Measurements from ENCODE around the gene UNK.
"Not testable (repeated sequence)": the region's sequence is repeated elsewhere in the genome, so short reads cannot be mapped to it uniquely, and the experiment has no call there.

UNK gene

DNA sequence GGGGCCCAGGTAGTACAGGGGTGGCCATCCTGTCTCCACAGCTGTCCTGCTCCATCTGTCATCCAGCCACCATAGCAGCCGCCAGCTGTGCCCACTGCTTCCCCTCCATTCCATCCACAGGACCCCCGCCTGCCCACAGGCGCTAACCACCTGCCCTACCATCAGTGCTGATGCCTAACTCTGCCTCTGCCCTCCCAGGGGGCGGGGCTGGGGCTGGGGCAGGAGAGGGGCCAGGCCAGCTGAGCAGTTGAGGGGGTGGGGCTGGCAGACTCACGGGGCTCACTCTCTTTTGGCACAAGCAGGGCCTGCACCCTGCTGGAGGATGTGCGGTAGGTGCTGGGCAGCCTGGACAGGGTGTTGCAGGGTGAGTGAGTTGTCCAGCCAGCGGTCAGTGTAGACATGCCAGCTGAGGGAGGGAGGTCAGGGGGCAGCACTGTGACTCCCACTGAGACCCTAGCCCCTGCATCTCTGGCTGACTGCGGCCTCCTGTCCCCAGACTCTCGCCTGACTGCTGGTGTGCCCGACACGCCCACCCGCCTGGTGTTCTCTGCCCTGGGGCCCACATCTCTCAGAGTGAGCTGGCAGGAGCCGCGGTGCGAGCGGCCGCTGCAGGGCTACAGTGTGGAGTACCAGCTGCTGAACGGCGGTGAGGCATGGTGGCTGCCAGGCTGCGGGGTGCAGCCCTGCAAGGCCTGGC lies 29.3 kb upstream of the UNK start:
- DNase-seq = no peak

DNA sequence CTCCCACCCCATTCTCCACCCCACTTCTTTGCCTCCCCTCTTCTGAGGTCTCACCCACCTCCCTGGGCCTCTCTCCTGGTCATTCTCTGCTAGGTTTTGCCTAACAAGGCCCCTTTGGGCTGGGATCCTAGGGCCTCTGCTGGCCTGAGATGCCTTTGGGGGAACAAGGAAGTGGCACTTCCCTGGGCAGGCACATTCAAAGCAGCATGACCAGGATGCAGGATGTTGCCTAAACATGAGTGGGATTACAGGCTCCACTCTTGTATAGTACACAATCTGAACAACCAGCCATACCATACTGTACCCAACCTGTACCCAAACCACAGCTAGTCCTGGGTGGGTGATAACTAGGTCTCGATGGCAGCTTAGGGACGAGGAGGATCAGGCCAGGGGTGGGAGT lies 28.6 kb upstream of the UNK start:
- DNase-seq = no peak

DNA sequence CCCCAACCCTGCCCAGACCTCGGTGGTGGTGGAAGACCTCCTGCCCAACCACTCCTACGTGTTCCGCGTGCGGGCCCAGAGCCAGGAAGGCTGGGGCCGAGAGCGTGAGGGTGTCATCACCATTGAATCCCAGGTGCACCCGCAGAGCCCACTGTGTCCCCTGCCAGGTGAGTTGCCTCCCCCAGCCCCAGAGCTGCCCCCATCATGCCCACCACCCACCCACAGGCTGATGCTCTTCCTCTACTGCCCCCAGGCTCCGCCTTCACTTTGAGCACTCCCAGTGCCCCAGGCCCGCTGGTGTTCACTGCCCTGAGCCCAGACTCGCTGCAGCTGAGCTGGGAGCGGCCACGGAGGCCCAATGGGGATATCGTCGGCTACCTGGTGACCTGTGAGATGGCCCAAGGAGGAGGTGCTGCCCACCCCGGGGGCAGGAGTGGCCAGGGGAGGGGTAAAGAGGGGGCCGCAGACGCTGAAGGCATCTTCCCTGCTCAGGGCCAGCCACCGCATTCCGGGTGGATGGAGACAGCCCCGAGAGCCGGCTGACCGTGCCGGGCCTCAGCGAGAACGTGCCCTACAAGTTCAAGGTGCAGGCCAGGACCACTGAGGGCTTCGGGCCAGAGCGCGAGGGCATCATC lies 28.0 kb upstream of the UNK start:
- no peak for DNase-seq

DNA sequence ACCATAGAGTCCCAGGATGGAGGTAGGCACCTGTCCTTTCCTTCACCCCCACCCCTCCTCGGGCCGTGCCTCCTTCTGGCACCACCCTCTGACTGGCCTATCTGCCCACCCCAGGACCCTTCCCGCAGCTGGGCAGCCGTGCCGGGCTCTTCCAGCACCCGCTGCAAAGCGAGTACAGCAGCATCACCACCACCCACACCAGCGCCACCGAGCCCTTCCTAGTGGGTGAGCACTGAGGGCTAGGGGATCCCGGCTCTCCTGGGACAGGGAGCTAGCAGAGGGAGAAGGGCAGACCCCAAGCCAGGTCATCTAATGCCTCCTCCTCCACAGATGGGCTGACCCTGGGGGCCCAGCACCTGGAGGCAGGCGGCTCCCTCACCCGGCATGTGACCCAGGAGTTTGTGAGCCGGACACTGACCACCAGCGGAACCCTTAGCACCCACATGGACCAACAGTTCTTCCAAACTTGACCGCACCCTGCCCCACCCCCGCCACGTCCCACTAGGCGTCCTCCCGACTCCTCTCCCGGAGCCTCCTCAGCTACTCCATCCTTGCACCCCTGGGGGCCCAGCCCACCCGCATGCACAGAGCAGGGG lies 27.4 kb upstream of the UNK start:
- no peak for DNase-seq

DNA sequence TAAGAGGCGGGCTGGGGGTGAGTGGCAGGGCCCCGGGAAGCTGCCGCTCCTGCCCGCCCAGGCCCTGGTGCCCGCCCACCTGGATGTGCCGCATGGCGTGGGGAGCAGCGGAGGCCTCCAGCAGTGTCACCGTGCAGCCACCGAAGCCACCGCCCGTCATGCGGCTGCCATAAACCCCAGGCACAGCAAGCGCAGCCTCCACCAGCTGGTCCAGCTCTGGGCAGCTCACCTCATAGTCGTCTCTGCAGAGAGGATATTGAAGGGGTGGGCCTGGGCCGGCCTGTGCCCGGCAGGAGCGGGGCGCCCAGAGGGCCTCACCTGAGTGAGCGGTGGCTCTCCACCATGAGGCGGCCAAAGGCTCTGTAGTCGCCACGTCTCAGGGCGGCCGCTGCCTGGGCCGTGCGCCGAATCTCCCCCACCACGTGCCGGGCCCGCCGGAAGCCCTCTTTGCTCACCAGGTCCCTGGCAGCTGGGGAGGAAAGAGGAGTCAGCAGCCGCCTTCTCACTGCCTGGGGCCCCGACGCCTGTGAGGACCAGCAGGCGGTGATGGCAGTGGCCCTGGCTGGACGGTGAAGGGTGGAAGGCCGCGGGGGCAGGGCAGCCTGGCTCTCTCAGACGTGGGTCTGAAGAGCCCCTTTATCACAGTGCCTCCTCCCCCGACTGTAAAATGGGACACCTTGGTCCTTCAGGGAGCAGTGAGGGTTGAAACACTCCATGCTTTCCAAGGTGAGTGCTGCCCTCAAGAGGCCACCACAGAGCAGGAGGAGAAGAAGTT lies 26.3 kb upstream of the UNK start:
- DNase-seq = no peak

DNA sequence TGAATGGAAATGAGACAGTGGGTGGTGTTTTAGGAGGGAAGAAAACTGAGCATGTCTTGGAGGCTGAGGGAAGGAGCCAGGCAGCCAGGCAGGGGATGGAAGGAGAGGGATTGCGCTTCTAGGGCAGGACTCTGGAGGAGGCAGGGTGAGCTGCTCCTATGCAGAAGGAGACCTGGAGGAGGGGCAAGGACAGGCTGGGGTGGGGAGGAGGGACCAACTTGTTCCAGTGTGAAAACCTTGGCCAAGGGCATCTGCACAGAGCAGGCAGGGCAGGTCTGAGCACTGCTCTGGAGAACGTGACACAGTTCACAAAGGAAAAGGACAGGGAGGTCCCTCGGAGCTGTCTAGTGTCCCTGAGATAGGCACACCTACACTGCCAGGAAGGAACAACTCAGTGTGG lies 25.1 kb upstream of the UNK start:
- no peak for DNase-seq

DNA sequence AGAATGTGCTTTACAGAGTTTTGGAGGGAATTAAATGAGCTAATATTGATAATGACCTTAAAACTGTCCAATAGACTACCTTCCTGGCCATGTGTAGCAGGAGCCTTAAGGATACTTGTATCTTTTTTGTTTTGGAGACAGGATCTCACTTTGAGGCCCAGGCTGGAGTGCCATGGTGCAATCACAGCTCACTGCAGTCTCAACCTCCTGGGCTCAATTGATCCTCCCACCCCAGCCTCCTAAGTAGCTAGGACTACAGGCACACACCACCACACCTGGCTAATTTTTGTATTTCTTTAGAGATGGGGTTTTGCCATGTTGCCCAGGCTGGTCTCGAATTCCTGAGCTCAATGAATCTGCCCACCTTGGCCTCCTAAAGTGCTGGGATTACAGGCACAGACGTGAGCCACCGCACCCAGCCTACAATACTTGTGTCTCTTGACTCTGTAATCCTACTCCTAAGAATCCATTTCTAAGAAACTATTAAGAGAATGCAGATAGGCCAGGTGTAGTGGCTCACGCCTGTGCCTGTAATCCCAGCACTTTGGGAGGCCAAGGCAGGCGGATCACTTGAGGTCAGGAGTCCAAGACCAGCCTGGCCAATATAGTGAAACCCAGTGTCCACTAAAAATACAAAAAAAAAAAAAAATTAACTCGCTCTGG lies 24.5 kb upstream of the UNK start:
- not testable (repeated sequence) for DNase-seq

DNA sequence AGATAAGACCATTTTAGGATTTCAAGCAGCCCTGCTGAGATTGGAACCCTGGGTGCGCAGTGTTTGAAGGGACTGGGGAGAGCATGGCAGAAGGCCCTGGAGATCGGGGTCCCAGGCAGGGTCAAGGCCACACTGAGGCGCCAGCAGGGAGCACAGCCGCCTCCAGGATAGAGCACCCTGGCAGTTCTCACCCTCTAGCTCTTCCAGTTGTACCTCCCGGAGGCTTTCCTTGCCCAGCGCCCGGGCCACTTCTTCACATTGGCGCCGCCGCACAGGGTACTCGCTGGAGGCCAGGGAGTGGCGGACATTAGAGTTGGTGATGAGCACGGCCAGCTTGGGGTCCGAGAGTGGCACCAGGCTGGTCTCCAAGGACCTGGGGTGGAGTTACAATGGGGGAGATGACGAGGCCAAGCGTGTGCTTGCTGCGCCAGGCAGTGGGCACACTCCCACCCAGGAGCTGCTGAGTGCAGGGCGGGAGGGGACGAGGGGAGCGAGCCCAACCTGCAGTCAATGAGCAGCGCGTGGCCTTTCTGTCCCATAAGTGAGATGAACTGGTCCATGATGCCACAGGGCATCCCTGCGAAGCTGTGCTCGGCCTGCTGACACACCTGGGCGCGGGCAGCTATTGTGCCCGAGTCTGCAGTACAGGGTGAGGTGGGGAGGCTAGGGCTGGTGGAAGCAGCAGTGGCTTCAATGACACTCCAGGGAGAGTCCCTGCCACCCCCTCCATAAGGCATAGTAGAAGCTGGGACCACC lies 21.9 kb upstream of the UNK start:
- DNase-seq = no peak

DNA sequence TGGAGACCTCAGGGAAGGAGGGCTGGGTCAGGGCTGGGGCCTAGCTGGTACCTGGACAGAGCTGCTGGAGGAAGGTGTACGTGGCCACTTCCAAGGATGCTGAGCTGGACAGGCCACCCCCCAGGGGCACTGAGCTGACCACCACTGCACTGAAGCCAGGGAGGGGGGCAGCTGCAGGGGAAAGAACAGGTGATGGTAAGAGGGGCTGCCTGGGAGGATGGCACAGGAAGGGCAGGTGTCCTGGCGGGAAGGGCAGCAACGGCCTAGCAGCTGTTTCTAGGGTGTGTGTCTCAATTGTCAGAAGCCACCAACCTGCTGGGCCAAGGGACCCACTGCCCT lies 21.4 kb upstream of the UNK start:
- no peak for DNase-seq

DNA sequence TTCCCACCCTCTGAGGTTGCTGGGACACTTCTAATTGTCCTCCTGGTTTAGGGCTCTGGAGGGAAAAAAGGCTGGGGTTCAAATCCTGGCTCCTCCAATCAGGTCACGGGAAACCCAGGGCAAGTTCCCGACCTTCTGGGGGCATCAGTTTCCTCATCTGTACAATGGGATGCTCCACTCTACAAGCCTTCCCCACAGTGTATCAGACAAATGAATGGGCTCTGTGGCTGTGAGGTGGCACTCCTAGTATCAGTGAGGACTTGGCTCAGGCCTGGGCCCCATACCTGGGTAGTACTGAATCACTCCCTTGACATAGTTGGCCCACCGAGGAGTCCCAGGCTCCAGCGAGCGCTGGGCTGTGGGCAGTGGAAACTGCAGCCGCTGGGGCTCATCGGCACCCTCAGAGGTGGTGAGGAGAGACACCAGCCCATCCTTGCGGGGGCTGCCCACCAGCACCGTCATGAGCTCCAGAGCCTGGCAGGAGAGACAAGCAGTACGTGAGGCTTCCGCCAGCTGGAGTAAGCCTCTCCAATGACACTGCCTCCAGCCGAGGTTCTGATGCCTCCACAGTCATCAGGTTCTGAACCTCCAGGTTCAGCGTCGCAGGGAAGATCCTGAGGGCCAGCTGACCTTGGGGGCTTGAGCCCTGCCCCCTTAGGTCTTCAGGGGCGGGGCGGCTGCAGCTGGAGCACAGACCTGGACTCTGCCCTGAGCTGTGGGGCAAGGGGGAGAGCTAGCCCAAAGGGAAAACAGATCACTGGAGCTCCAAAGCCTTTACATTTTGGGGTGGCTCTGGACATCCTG lies 20.8 kb upstream of the UNK start:
- DNase-seq = no peak

DNA sequence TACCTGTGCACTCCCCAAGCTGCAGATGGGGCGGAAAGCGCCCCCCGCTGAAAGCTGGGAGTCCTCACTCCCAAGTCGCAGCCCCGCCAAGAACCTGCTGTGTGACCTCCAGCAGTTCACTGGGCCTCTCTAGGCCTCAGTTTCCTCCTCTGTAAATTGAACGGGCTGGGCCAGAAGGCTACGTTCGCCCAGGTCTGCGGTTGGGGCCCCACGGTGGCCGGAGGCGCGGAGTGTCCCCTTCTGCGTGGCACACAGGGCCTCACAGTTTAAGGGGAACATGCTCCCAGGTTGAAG lies 20.2 kb upstream of the UNK start:
- DNase-seq = no peak

DNA sequence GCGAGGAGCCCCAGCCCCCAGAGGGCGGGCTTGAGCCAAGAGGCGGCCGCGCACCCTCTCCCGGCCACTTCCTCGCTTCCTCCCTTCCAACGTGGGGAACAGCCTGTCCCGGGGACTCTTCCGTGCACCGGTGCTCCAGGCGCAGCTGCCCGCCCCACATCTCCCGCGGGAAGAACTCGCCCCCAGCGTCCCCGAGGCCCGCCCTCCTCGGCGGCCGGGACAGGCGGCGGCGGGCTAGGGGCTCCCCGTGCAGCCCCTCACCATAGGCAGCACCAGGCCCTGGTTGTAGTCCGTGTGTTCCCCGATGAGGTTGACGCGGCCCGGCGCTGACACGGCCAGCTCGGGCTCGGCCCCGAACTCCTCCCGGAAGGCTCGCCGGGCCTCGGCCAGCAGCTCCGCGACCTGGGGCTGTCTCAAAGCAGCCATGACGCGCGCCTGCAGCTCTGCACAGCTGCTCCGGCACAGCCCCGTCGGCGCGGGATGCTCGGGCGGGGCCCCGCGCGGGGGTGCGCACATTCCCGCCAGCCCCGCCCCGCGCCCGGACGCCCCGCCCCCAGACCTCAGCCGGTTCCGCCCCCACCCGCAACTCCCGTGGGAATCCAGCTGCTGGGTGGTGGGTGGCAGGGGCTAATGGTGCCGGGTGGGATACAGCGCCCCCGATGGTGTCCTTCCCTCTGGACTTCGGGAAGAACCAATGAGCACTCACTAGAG lies 19.7 kb upstream of the UNK start, which contains the start of gene GALK1:
Gene GALK1 (minus strand): TSS at position 482 of the 711 bp plus-strand sequence. CDS start 56 bp downstream, at position 426.
- peak; percentile 82 for DNase-seq

DNA sequence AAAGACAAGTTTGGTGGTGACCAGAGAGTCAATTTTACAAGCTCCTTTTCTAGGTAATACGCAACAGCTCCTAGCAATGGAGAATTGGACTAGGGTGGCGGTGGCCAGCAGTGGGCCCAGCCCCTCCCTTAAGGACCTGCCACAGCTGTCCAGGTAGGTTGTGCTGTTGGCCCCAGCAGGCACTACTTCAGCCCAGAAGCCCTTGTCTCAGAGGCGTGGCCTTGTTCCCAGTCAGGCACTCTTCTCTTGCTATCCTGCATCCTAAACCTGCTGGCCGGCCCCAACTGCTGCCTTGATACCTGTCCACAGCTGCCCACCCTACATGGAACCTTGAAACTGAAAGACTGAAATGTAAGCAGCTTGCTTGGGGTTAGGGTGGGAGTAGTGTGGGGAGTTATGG lies 18.6 kb upstream of the UNK start:
- DNase-seq = no peak

DNA sequence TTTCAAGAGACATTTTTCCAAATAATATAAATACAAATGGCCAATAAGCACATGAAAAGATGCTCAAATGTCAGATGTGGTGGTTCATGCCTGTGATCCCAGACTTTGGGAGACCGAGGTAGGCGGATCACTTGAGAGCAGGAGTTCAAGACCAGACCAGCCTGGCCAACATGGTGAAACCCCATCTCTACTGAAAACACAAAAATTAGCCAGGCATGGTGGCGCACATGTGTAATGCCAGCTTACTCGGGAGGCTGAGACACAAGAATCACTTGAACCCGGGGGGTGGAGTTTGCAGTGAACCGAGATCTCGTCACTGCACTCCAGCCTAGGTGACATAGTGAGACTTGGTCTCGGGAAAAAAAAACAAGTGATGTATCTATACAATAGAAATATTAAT lies 16.7 kb upstream of the UNK start:
- DNase-seq = no peak

DNA sequence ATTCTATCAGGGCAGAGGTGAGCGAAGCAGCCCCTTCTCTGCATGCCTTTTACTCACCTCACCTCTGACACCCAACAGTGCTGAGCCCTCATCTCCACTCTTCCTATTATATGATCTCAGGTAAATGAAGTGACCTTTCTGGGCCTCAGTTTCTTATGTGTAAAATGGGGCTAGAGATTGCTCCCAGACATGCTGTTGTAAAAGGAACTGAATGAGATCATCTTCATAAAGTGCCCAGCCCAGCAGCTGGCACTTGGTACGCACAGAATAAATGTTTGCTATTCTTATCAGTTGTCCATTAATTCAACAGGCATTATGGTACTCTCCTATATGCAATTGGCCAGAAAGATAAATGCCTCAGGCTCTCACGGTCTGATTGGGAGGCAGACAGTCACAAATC lies 15.1 kb upstream of the UNK start:
- DNase-seq = no peak

DNA sequence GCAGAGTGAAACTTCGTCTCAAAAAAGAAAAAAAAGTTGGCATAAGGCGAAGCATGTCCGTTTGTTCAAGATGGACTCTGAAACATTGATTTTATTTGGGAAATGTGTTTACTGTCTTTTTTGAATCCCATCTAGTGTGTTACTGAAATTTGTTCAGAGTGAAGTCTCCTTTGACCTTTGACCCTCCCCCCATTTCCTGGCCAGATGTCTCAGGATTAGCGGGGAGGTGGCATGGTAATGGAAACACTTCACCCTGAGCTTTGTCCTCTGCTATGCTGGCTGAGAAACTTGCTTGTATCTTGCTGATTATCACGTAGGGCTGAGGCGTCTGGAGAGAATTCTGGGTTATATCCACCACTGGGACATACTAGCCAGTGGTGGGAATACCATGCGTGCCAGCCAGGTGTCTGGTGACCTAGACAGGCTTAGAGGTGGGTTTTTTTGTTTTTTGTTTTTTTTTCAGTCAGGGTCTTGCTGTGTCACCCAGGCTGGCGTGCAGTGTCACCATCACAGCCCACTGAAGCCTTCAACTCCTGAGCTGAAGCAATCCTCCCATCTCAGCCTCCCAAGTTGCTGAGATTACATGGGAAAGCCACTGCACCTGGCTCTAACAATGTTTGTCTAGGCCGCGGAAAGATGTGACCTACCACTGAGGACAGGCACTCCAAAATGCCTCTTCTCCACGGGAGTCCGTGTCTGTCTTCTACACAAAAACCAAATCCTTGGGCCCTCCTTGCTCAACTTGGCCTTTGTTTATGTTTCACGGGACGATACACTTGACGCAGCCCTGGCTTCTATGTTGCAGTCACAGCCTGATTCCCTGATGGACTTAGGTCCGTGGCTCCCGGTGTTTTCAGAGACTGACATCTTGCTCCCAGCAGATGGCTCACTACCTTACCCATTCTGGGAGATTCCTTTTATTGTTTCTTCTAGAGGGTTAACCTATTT lies 13.0 kb upstream of the UNK start:
- no peak for DNase-seq

DNA sequence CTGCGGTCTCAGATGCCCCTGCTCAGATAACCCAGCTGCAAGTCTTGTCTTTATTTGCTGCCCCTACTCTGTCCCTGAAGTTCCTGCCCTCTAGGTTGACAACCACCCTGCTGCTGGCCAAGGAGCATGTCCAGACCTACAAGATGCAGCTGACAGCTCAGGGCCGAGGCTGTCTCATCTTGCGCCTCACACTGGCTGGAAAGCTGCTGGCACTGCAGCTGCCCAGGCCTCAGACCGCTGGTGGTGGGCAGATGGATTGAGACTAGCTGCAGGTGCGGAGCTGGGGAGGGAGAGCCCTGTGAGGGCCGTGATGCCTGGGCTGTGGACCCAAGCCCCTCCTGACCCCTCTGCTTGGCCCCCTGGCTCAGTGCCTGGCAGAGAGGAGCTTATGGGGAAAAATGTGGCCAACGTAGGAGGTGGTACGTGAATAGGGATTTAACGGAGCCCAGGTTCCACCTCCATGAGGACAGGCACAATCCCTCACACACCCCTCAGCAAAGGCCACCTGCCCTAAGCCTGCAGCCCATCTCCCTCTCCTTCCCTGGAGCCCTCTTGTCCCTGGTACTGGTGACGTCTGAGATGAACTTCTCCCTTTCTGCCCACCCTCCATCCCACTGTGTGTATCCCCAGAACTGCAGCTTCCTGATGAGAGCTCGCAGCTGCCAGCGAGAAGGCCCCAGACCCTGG lies 11.3 kb upstream of the UNK start:
- DNase-seq = no peak

DNA sequence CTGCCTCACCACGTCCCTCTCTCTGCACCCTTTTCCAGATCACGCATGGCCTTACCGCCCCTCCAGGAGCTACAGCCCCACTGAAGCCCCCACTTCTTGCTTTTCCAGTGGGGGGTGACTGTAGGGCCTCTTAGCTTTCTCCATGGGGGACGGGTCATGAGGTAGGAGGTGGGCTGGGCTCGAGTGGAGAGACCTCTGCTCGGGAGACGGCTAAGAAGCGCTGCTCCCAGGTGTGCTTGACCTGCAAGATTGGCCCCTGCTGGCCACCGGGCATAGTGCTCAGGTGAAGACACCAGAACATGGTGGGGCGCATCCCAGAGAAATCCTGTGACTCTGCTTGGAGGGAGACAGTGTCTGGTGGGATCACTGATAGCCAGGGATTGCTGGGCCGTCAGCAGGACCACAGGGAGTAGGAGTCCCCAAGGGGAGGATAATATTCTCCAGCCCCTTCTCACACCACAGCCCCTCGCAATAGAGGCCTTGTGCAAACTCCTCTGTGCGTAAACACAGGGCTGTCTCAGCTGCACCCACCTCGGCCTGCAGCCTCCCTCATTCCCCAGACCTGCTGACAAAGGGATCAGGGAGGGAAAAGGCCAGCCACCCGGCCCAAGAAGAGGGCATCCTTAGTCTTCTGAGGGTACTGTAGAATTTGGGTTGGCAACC lies 10.7 kb upstream of the UNK start:
- no peak for DNase-seq
